HG03378 (cell line): ENCODE results near the gene GALK1.
"Not testable (repeated sequence)": the region's sequence is repeated elsewhere in the genome, so short reads cannot be mapped to it uniquely, and the experiment has no call there.

Experiments used
- ATAC-seq: cut with Tn5 transposase; IDR thresholded peaks from one replicate; pipeline ENCODE4 v1.9.1; 2021; ENCODE audit warnings: mild to moderate bottlenecking, moderate library complexity; ENCODE audit not compliant: unreplicated experiment

The GALK1 gene

GRCh38 chr17:75767881-75768280 lies 2.9 kb upstream of the GALK1 start:
- no peak for ATAC-seq

GRCh38 chr17:75765981-75766380 lies 989 bp upstream of the GALK1 start:
- ATAC-seq, result no peak

DNA sequence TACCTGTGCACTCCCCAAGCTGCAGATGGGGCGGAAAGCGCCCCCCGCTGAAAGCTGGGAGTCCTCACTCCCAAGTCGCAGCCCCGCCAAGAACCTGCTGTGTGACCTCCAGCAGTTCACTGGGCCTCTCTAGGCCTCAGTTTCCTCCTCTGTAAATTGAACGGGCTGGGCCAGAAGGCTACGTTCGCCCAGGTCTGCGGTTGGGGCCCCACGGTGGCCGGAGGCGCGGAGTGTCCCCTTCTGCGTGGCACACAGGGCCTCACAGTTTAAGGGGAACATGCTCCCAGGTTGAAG lies 628 bp downstream of the GALK1 start:
- ATAC-seq, result no peak

DNA sequence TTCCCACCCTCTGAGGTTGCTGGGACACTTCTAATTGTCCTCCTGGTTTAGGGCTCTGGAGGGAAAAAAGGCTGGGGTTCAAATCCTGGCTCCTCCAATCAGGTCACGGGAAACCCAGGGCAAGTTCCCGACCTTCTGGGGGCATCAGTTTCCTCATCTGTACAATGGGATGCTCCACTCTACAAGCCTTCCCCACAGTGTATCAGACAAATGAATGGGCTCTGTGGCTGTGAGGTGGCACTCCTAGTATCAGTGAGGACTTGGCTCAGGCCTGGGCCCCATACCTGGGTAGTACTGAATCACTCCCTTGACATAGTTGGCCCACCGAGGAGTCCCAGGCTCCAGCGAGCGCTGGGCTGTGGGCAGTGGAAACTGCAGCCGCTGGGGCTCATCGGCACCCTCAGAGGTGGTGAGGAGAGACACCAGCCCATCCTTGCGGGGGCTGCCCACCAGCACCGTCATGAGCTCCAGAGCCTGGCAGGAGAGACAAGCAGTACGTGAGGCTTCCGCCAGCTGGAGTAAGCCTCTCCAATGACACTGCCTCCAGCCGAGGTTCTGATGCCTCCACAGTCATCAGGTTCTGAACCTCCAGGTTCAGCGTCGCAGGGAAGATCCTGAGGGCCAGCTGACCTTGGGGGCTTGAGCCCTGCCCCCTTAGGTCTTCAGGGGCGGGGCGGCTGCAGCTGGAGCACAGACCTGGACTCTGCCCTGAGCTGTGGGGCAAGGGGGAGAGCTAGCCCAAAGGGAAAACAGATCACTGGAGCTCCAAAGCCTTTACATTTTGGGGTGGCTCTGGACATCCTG lies 1.2 kb downstream of the GALK1 start:
- ATAC-seq, result no peak

DNA sequence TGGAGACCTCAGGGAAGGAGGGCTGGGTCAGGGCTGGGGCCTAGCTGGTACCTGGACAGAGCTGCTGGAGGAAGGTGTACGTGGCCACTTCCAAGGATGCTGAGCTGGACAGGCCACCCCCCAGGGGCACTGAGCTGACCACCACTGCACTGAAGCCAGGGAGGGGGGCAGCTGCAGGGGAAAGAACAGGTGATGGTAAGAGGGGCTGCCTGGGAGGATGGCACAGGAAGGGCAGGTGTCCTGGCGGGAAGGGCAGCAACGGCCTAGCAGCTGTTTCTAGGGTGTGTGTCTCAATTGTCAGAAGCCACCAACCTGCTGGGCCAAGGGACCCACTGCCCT lies 1.8 kb downstream of the GALK1 start:
- ATAC-seq, result no peak

- ATAC-seq, result no peak
Measured at GRCh38 chr17:75762513-75763268, 2.3 kb downstream of the GALK1 start.

GRCh38 chr17:75759978-75760640 lies 4.9 kb downstream of the GALK1 start:
- not testable (repeated sequence) for ATAC-seq

- no peak for ATAC-seq
Measured at GRCh38 chr17:75759457-75759856, 5.5 kb downstream of the GALK1 start.

DNA sequence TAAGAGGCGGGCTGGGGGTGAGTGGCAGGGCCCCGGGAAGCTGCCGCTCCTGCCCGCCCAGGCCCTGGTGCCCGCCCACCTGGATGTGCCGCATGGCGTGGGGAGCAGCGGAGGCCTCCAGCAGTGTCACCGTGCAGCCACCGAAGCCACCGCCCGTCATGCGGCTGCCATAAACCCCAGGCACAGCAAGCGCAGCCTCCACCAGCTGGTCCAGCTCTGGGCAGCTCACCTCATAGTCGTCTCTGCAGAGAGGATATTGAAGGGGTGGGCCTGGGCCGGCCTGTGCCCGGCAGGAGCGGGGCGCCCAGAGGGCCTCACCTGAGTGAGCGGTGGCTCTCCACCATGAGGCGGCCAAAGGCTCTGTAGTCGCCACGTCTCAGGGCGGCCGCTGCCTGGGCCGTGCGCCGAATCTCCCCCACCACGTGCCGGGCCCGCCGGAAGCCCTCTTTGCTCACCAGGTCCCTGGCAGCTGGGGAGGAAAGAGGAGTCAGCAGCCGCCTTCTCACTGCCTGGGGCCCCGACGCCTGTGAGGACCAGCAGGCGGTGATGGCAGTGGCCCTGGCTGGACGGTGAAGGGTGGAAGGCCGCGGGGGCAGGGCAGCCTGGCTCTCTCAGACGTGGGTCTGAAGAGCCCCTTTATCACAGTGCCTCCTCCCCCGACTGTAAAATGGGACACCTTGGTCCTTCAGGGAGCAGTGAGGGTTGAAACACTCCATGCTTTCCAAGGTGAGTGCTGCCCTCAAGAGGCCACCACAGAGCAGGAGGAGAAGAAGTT lies 6.7 kb downstream of the GALK1 start:
- ATAC-seq, result no peak

- no peak for ATAC-seq
Measured at GRCh38 chr17:75757086-75757681, 7.8 kb downstream of the GALK1 start.

DNA sequence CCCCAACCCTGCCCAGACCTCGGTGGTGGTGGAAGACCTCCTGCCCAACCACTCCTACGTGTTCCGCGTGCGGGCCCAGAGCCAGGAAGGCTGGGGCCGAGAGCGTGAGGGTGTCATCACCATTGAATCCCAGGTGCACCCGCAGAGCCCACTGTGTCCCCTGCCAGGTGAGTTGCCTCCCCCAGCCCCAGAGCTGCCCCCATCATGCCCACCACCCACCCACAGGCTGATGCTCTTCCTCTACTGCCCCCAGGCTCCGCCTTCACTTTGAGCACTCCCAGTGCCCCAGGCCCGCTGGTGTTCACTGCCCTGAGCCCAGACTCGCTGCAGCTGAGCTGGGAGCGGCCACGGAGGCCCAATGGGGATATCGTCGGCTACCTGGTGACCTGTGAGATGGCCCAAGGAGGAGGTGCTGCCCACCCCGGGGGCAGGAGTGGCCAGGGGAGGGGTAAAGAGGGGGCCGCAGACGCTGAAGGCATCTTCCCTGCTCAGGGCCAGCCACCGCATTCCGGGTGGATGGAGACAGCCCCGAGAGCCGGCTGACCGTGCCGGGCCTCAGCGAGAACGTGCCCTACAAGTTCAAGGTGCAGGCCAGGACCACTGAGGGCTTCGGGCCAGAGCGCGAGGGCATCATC lies 8.4 kb downstream of the GALK1 start:
- ATAC-seq, result no peak

GRCh38 chr17:75755990-75756389 lies 9.0 kb downstream of the GALK1 start:
- ATAC-seq, result no peak

GRCh38 chr17:75755205-75755901 lies 9.6 kb downstream of the GALK1 start:
- no peak for ATAC-seq

GRCh38 chr17:75754378-75755204 lies 10.4 kb downstream of the GALK1 start:
- ATAC-seq, result no peak

DNA sequence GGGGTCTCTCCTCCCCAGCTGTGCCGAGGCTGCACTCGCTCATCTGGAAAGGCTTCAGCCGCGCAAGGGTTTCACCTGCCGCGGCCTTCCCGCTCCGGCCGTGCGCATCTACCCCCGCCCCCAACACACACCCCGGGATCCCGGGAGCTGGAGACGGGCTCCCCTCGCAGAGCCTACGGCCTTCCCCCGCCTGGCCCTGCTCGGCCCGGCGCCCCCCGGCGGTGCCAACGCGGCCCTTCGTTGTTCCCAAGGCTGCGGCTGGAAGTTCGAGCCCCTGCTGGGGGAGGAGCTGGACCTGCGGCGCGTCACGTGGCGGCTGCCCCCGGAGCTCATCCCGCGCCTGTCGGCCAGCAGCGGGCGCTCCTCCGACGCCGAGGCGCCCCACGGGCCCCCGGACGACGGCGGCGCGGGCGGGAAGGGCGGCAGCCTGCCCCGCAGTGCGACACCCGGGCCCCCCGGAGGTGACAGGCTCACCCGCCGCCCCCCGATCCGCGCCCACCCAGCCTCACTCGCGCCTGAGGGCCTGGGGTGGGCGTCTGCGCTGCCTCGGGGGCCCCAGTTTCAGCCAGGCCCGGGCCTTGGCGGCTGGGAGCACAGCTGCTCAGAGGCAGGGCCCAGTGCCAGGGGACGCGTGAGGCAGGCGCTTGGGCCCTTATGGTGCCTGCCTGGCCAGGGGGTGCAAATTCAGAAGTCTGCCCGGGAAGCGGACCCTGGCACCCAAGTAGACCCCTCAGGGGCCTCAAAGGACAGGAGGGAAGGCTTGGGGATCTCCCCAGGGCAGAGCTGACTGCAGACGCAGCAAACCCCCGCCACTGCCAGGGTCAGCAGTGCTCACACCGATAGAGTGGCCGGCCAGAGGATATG lies 11.2 kb downstream of the GALK1 start:
- no peak for ATAC-seq

DNA sequence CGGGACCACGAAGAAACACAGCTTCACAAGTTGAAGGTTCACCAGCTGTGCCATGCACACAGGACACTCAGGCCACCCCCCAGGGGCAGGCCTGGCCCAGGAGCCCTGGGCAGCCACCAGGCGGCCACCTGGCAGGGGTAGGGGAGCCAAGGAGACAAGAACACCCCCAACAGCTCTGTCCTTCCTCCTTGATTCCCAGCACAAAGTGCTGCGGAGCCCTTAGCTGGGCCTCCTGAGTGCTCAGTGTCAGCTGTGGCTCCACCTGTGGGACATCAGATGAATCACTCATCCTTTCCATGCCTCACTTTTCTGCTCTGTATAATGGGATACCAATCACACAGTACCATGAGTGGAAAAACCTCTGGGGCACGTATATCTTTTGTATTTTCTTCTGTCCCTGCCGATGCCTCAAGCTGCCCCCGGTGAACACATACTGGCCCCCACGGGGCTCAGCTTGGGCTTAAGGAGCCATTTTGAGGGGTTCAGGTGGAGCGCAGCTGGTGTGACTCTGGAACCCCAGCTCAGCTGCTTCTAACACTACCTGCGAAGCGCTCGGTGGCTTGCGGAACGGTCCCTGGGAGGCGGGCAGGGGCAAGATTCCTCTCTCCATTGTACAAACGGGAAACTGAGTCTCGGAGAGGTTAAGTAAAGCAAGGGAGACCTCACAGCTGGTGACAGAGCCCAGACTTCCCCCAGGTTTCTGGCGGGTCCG lies 12.0 kb downstream of the GALK1 start:
- ATAC-seq, result no peak

GRCh38 chr17:75752405-75752709 lies 12.6 kb downstream of the GALK1 start:
- no peak for ATAC-seq
